HCT116 (cell line): ENCODE data around the gene GRB2. TPM values are rescaled to one million over a fixed set of nuclear protein-coding genes. Genes with fewer than 3 reads are reported as not detected.

Source experiments
- ATAC-seq: fragments of 200-7000 bp; cut with Tn5 transposase; 2 replicates; pipeline ENCODE4 v1.9.1; 2020; ENCODE audit warnings: mild to moderate bottlenecking, moderate library complexity
- BruUV-seq: library from RNA; stranded (reverse); fragments of 400-500 nt; replicated peaks from 2 replicates; lab custom pipeline; 2021; lab: Mats Ljungman, UMichigan
- CTCF ChIA-PET: fragments of 300-600 bp; sonication (Branson Sonifier 250); formaldehyde crosslinking; loops from one replicate; lab custom pipeline; 2021; ENCODE audit warnings: antibody characterized with exemption; lab: Charles Lee
- POLR2A ChIA-PET: fragments of 300-600, 350-600 bp; sonication (Branson Sonifier 250); formaldehyde crosslinking; loops from one replicate; lab custom pipeline; 2021; ENCODE audit warnings: antibody characterized with exemption; lab: Charles Lee
- RAD21 ChIA-PET, 2 experiments: fragments of 300-600 bp; sonication (Branson Sonifier 250); formaldehyde crosslinking; loops; one replicate each; lab custom pipeline; 2023; ENCODE audit warnings: low total read pairs in 2 of 2; ENCODE audit not compliant: uncharacterized antibody in 2 of 2, unreplicated experiment in 2 of 2, low non-redundant PET in 1 of 2; lab: Charles Lee
- DNase-seq: peaks from one replicate; pipeline ENCODE4 v3.0.0-alpha.2; 2010; ENCODE audit warnings: low read depth, low spot score
- H2AFZ ChIP-seq: fragments of 200-600 bp; shearing (Covaris generic), sonication (generic); 2 replicates; pipeline ENCODE4 v1.6.1; 2017; ENCODE audit warnings: low read depth, mixed run types, mixed read lengths, antibody characterized with exemption, low read length; ENCODE audit not compliant: poor library complexity, severe bottlenecking
- H3K27ac ChIP-seq: 2 replicates; pipeline ENCODE4 v1.5.1; 2012; ENCODE audit warnings: low read depth, low read length
- H3K27me3 ChIP-seq: fragments of 200-600 bp; sonication (generic); 2 replicates; pipeline ENCODE4 v1.6.1; 2016; ENCODE audit warnings: mixed run types, low read length, mixed read lengths; ENCODE audit not compliant: insufficient read depth
- H3K36me3 ChIP-seq, 2 experiments: fragments of 200-500 bp in 1 of 2; fragments of 200-600 bp in 1 of 2; sonication (Bioruptor generic) in 1 of 2; sonication (generic) in 1 of 2; 2 replicates each; pipeline versions ENCODE4 v1.5.1 to v1.6.1; 2014 to 2016; ENCODE audit warnings: low read length in 2 of 2, inconsistent platforms in 1 of 2, mixed read lengths in 1 of 2, mixed run types in 1 of 2; ENCODE audit not compliant: insufficient read depth in 2 of 2, control insufficient read depth in 1 of 2
- H3K4me1 ChIP-seq, 2 experiments: fragments of 200-600 bp in 1 of 2; sonication (generic) in 1 of 2; 2 replicates each; pipeline versions ENCODE4 v1.5.1 to v1.6.1; 2012 to 2017; ENCODE audit warnings: low read length in 2 of 2, inconsistent platforms in 1 of 2, mild to moderate bottlenecking in 1 of 2, mixed read lengths in 1 of 2, mixed run types in 1 of 2, moderate library complexity in 1 of 2; ENCODE audit not compliant: insufficient read depth in 2 of 2, control insufficient read depth in 1 of 2
- H3K4me2 ChIP-seq: fragments of 200-600 bp; sonication (generic); 2 replicates; pipeline ENCODE4 v1.6.1; 2017; ENCODE audit warnings: mixed run types, low read length, mixed read lengths
- H3K4me3 ChIP-seq, 2 experiments: fragments of 200-600 bp in 1 of 2; sonication (generic) in 1 of 2; replicated peaks in 1 of 2; 2 replicates each; pipeline ENCODE4 v1.5.1; 2011 to 2016; ENCODE audit warnings: low read length in 2 of 2, control low read depth in 1 of 2, low read depth in 1 of 2, mild to moderate bottlenecking in 1 of 2, mixed read lengths in 1 of 2, mixed run types in 1 of 2
- H3K79me2 ChIP-seq: fragments of 200-600 bp; sonication (generic); 2 replicates; pipeline ENCODE4 v1.6.1; 2017; ENCODE audit warnings: mild to moderate bottlenecking, mixed run types, low read length, moderate library complexity, mixed read lengths; ENCODE audit not compliant: insufficient read depth
- H3K9ac ChIP-seq: fragments of 200-600 bp; sonication (generic); 2 replicates; pipeline ENCODE4 v1.6.1; 2016; ENCODE audit warnings: low read length, mixed read lengths
- H3K9me2 ChIP-seq: fragments of 200-600 bp; sonication (generic), shearing (Covaris generic); 2 replicates; pipeline ENCODE4 v1.6.1; 2017; ENCODE audit warnings: mixed run types, mild to moderate bottlenecking, moderate library complexity; ENCODE audit not compliant: insufficient read depth
- H3K9me3 ChIP-seq, 2 experiments: fragments of 200-500 bp in 1 of 2; fragments of 200-600 bp in 1 of 2; sonication (Bioruptor generic) in 1 of 2; sonication (generic) in 1 of 2; 2 replicates each; pipeline ENCODE4 v1.6.1; 2014 to 2017; ENCODE audit warnings: low read length in 2 of 2, mixed read lengths in 2 of 2, inconsistent platforms in 1 of 2, low read depth in 1 of 2, mild to moderate bottlenecking in 1 of 2, mixed run types in 1 of 2, moderate library complexity in 1 of 2; ENCODE audit not compliant: control insufficient read depth in 1 of 2, insufficient read depth in 1 of 2
- H4K20me1 ChIP-seq: fragments of 200-600 bp; sonication (generic), shearing (Covaris generic); 2 replicates; pipeline ENCODE4 v1.6.1; 2017; ENCODE audit warnings: mixed run types, mild to moderate bottlenecking, moderate library complexity; ENCODE audit not compliant: insufficient read depth
- CEBPB ChIP-seq: IDR thresholded peaks from 2 replicates; pipeline ENCODE4 v1.6.1; 2012; ENCODE audit warnings: low read depth
- CTCF ChIP-seq, 3 experiments: fragments of 200-600 bp in 1 of 3; sonication (generic) in 1 of 3; IDR thresholded peaks in 2 of 3; conservative IDR thresholded peaks in 1 of 3; 2 replicates each; pipeline ENCODE4 v1.5.1; 2012 to 2017; ENCODE audit warnings: low read depth in 2 of 3, low read length in 2 of 3, antibody characterized with exemption in 1 of 3, borderline replicate concordance in 1 of 3, control low read depth in 1 of 3, mild to moderate bottlenecking in 1 of 3, mixed read lengths in 1 of 3, mixed run types in 1 of 3, moderate library complexity in 1 of 3; ENCODE audit not compliant: insufficient read depth in 1 of 3
- EGR1 ChIP-seq: IDR thresholded peaks from 2 replicates; pipeline ENCODE4 v1.6.1; 2012; ENCODE audit warnings: low read depth
- ELF1 ChIP-seq: IDR thresholded peaks from 2 replicates; pipeline ENCODE4 v1.6.1; 2012; ENCODE audit warnings: low read depth, borderline replicate concordance
- EZH2 ChIP-seq: fragments of 200-600 bp; sonication (generic); IDR thresholded peaks from 2 replicates; pipeline ENCODE4 v1.6.1; 2017; ENCODE audit warnings: antibody characterized with exemption, mixed run types
- EZH2phosphoT487 ChIP-seq: fragments of 200-600 bp; IDR thresholded peaks from 2 replicates; pipeline ENCODE4 v1.6.1; 2018; ENCODE audit warnings: antibody characterized with exemption, borderline replicate concordance
- FOSL1 ChIP-seq: IDR thresholded peaks from 2 replicates; pipeline ENCODE4 v1.6.1; 2012; ENCODE audit warnings: low read depth
- JUND ChIP-seq: IDR thresholded peaks from 2 replicates; pipeline ENCODE4 v1.6.1; 2012
- POLR2A ChIP-seq: IDR thresholded peaks from 2 replicates; pipeline ENCODE4 v1.7.0; 2011; ENCODE audit warnings: borderline replicate concordance; ENCODE audit not compliant: insufficient read depth, insufficient read length; ENCODE audit errors: extremely low read depth
- POLR2AphosphoS5 ChIP-seq: IDR thresholded peaks from 2 replicates; pipeline ENCODE4 v1.6.1; 2011; ENCODE audit warnings: mild to moderate bottlenecking, low read depth, low read length, moderate library complexity
- SIN3A ChIP-seq: IDR thresholded peaks from 2 replicates; pipeline ENCODE4 v1.6.1; 2012; ENCODE audit warnings: low read depth
- SP1 ChIP-seq: IDR thresholded peaks from 2 replicates; pipeline ENCODE4 v1.6.1; 2012; ENCODE audit warnings: low read depth
- YY1 ChIP-seq: IDR thresholded peaks from 2 replicates; pipeline ENCODE4 v1.6.1; 2011; ENCODE audit warnings: low read length, low read depth, moderate library complexity, mild to moderate bottlenecking; ENCODE audit not compliant: insufficient replicate concordance; ENCODE audit errors: extremely low read depth
- ZFX ChIP-seq: fragments of 450-650 bp; IDR thresholded peaks from 2 replicates; pipeline ENCODE4 v1.6.1; 2017
- ZNF274 ChIP-seq: fragments of 200-500 bp; sonication (Bioruptor generic); IDR thresholded peaks from 2 replicates; pipeline ENCODE4 v1.6.1; 2014; ENCODE audit warnings: mild to moderate bottlenecking, low read depth, low read length, inconsistent platforms
- intact Hi-C: fragments of 100-400 bp; cut with micrococcal nuclease; formaldehyde crosslinking; loops from 2 replicates; pipeline ENCODE4 v1.10.0; 2022
- total RNA-seq: library from RNA; stranded (reverse); gene quantifications from one replicate; pipeline ENCODE4 v1.2.1, GENCODE V29; 2021; ENCODE audit not compliant: unreplicated experiment
- TF ChIP-seq, protein P1 (sequence below): IDR thresholded peaks from 2 replicates; pipeline ENCODE4 v1.6.1; 2011; ENCODE audit warnings: mild to moderate bottlenecking, low read length, moderate library complexity; ENCODE audit not compliant: insufficient replicate concordance; ENCODE audit errors: extremely low read depth
- TF ChIP-seq, protein P2 (sequence below): IDR thresholded peaks from 2 replicates; pipeline ENCODE4 v1.6.1; 2012
- TF ChIP-seq, protein P3 (sequence below): IDR thresholded peaks from 2 replicates; pipeline ENCODE4 v1.6.1; 2012

Gene GRB2
- total RNA-seq, 1 experiment from 2014 or later: 146 TPM

- BruUV-seq: no TSS peak
- Histone ChIP-seq H3K36me3 (peaks cover 7 to 23% of the 10 kb centered on the region in 2 experiments; a peak in 3 of 4 replicates), H2AFZ (no peak overlapping the region), H3K27ac (no peak overlapping the region), H3K79me2 (peaks cover 96% of the 10 kb centered on the region), H3K4me1 (peaks cover 2 to 7% of the 10 kb centered on the region in 2 experiments; a peak in 2 of 4 replicates), H3K27me3 (no peaks in the 10 kb centered on the region), H4K20me1 (peaks cover 17% of the 10 kb centered on the region; the same call in 1 of the 2 replicates), H3K4me3 (no peak overlapping the region), H3K9me2 (no peaks in the 10 kb centered on the region), H3K9me3 (no peaks in the 10 kb centered on the region), H3K9ac (no peak overlapping the region), H3K4me2 (no peak overlapping the region)
- ChIA-PET CTCF (no interaction called here), POLR2A (no interaction called here), RAD21 (no interaction called here)
- ATAC-seq (no peak), DNase-seq (no peak)
- TF ChIP-seq EZH2phosphoT487 (no peak), ELF1 (no peak), EGR1 (no peak), CEBPB (no peak), CTCF (IDR thresholded peaks at IDR 0.05 in 2 of 3, conservative IDR thresholded peaks at IDR 0.05 in 1 of 3; ENCODE audit: borderline replicate concordance in 1 of 3, insufficient read depth in 1 of 3, low read depth in 2 of 3, low read length in 2 of 3) (no peak), SP1 (no peak), ZNF274 (no peak), YY1 (no peak), SIN3A (no peak), EZH2 (no peak), FOSL1 (no peak), POLR2AphosphoS5 (no peak), ZFX (no peak), JUND (no peak), POLR2A (no peak)
- TF ChIP-seq, protein P1, sequence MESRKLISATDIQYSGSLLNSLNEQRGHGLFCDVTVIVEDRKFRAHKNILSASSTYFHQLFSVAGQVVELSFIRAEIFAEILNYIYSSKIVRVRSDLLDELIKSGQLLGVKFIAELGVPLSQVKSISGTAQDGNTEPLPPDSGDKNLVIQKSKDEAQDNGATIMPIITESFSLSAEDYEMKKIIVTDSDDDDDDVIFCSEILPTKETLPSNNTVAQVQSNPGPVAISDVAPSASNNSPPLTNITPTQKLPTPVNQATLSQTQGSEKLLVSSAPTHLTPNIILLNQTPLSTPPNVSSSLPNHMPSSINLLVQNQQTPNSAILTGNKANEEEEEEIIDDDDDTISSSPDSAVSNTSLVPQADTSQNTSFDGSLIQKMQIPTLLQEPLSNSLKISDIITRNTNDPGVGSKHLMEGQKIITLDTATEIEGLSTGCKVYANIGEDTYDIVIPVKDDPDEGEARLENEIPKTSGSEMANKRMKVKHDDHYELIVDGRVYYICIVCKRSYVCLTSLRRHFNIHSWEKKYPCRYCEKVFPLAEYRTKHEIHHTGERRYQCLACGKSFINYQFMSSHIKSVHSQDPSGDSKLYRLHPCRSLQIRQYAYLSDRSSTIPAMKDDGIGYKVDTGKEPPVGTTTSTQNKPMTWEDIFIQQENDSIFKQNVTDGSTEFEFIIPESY: no peak
- TF ChIP-seq, protein P2, sequence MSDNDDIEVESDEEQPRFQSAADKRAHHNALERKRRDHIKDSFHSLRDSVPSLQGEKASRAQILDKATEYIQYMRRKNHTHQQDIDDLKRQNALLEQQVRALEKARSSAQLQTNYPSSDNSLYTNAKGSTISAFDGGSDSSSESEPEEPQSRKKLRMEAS: no peak
- TF ChIP-seq, protein P3, sequence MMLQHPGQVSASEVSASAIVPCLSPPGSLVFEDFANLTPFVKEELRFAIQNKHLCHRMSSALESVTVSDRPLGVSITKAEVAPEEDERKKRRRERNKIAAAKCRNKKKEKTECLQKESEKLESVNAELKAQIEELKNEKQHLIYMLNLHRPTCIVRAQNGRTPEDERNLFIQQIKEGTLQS: no peak
- intact Hi-C loops: no loop called here
Observed at GRCh38 chr17:75386430-75386829, 19.0 kb downstream of the GRB2 start.
